ENCODE data around the gene GCSH. TPM values are rescaled to one million over a fixed set of nuclear protein-coding genes. Genes with fewer than 3 reads are reported as not detected.

GCSH gene
- total and polyA plus RNA-seq, 2 of the 13 experiments (the other 11 are each of a cell fraction or from before 2014, with no cell fraction given) = 35.9 to 103 TPM

GRCh38 chr16:81095953-81096714, at the start of gene GCSH (continued):
- TF ChIP-seq ZNF577 (CRISPR knock-in tag; IDR thresholded peaks at IDR 0.05; ENCODE audit: borderline replicate concordance, low read depth) = no peak
- no peak for TF ChIP-seq MLX (CRISPR knock-in tag; IDR thresholded peaks at IDR 0.05)
- no peak for TF ChIP-seq TBL1XR1 (IDR thresholded peaks at IDR 0.05; ENCODE audit: borderline replicate concordance, low read length, partially characterized antibody)
- TF ChIP-seq SP140L (CRISPR knock-in tag; IDR thresholded peaks at IDR 0.05; ENCODE audit: borderline replicate concordance) = no peak
- no peak for TF ChIP-seq THAP8 (CRISPR knock-in tag; IDR thresholded peaks at IDR 0.05; ENCODE audit: borderline replicate concordance)
- no peak for TF ChIP-seq FOXA3 (CRISPR knock-in tag; IDR thresholded peaks at IDR 0.05)
- peak; percentile 86 for TF ChIP-seq SALL2 (CRISPR knock-in tag; IDR thresholded peaks at IDR 0.05)
- TF ChIP-seq SSRP1 (CRISPR knock-in tag; IDR thresholded peaks at IDR 0.05) = no peak
- peak; percentile 97; the same call in 1 of the 2 replicates for TF ChIP-seq ZIK1 (CRISPR knock-in tag; IDR thresholded peaks at IDR 0.05; ENCODE audit: borderline replicate concordance, low read depth)
- TF ChIP-seq FIP1L1 (IDR thresholded peaks at IDR 0.05; ENCODE audit: borderline replicate concordance, insufficient read depth, low read depth, low read length) = 0 out of 2 replicates have a peak, but pooled peaks have one; percentile 62
- no peak for TF ChIP-seq ARNT (IDR thresholded peaks at IDR 0.05)
- TF ChIP-seq TOPORS (CRISPR knock-in tag; IDR thresholded peaks at IDR 0.05) = peak; percentile 72
- peak; percentile 63; the same call in 1 of the 2 replicates for TF ChIP-seq IRX3 (CRISPR knock-in tag; IDR thresholded peaks at IDR 0.05; ENCODE audit: borderline replicate concordance, low read depth)
- TF ChIP-seq NFYC (CRISPR knock-in tag; IDR thresholded peaks at IDR 0.05) = peak; percentile 89
- no peak for TF ChIP-seq TFE3 (CRISPR knock-in tag; IDR thresholded peaks at IDR 0.05)
- TF ChIP-seq MEIS2 (CRISPR knock-in tag; IDR thresholded peaks at IDR 0.05) = 0 out of 2 replicates have a peak, but pooled peaks have one; percentile 52
- no peak for TF ChIP-seq ZMYM2 (CRISPR knock-in tag; IDR thresholded peaks at IDR 0.05)
- TF ChIP-seq, protein P1, sequence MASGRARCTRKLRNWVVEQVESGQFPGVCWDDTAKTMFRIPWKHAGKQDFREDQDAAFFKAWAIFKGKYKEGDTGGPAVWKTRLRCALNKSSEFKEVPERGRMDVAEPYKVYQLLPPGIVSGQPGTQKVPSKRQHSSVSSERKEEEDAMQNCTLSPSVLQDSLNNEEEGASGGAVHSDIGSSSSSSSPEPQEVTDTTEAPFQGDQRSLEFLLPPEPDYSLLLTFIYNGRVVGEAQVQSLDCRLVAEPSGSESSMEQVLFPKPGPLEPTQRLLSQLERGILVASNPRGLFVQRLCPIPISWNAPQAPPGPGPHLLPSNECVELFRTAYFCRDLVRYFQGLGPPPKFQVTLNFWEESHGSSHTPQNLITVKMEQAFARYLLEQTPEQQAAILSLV (CRISPR knock-in tag; IDR thresholded peaks at IDR 0.05; ENCODE audit: borderline replicate concordance) = peak; percentile 82; the same call in 1 of the 2 replicates
- TF ChIP-seq, protein P2, sequence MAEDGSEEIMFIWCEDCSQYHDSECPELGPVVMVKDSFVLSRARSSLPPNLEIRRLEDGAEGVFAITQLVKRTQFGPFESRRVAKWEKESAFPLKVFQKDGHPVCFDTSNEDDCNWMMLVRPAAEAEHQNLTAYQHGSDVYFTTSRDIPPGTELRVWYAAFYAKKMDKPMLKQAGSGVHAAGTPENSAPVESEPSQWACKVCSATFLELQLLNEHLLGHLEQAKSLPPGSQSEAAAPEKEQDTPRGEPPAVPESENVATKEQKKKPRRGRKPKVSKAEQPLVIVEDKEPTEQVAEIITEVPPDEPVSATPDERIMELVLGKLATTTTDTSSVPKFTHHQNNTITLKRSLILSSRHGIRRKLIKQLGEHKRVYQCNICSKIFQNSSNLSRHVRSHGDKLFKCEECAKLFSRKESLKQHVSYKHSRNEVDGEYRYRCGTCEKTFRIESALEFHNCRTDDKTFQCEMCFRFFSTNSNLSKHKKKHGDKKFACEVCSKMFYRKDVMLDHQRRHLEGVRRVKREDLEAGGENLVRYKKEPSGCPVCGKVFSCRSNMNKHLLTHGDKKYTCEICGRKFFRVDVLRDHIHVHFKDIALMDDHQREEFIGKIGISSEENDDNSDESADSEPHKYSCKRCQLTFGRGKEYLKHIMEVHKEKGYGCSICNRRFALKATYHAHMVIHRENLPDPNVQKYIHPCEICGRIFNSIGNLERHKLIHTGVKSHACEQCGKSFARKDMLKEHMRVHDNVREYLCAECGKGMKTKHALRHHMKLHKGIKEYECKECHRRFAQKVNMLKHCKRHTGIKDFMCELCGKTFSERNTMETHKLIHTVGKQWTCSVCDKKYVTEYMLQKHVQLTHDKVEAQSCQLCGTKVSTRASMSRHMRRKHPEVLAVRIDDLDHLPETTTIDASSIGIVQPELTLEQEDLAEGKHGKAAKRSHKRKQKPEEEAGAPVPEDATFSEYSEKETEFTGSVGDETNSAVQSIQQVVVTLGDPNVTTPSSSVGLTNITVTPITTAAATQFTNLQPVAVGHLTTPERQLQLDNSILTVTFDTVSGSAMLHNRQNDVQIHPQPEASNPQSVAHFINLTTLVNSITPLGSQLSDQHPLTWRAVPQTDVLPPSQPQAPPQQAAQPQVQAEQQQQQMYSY (CRISPR knock-in tag; IDR thresholded peaks at IDR 0.05) = no peak
- peak; percentile 81 for TF ChIP-seq ELF3 (CRISPR knock-in tag; IDR thresholded peaks at IDR 0.05)
- TF ChIP-seq ZNF674 (CRISPR knock-in tag; IDR thresholded peaks at IDR 0.05; ENCODE audit: low read depth) = no peak
- 0 out of 2 replicates have a peak, but pooled peaks have one; percentile 62 for TF ChIP-seq GZF1 (CRISPR knock-in tag; IDR thresholded peaks at IDR 0.05)
- no peak; the same call in 1 of the 2 replicates for TF ChIP-seq KDM5A (IDR thresholded peaks at IDR 0.05; ENCODE audit: borderline replicate concordance, low read length)
